HG03342 (cell line): ENCODE data around the gene PRMT7.

Source experiments
- ATAC-seq: cut with Tn5 transposase; IDR thresholded peaks from one replicate; pipeline ENCODE4 v1.9.1; 2021; ENCODE audit warnings: mild to moderate bottlenecking, moderate library complexity; ENCODE audit not compliant: unreplicated experiment

The PRMT7 gene

GRCh38 chr16:68300734-68301459, 9.9 kb upstream of the PRMT7 start:
- ATAC-seq = no peak

GRCh38 chr16:68306633-68307032, 4.2 kb upstream of the PRMT7 start:
- no peak for ATAC-seq

GRCh38 chr16:68309799-68310198, 1.0 kb upstream of the PRMT7 start:
- no peak for ATAC-seq

- ATAC-seq = no peak
Observed at GRCh38 chr16:68310437-68310773, 414 bp upstream of the PRMT7 start.

- no peak for ATAC-seq
Observed at GRCh38 chr16:68313116-68313515, 2.3 kb downstream of the PRMT7 start.

GRCh38 chr16:68319185-68319908, 8.5 kb downstream of the PRMT7 start:
- ATAC-seq = no peak

DNA sequence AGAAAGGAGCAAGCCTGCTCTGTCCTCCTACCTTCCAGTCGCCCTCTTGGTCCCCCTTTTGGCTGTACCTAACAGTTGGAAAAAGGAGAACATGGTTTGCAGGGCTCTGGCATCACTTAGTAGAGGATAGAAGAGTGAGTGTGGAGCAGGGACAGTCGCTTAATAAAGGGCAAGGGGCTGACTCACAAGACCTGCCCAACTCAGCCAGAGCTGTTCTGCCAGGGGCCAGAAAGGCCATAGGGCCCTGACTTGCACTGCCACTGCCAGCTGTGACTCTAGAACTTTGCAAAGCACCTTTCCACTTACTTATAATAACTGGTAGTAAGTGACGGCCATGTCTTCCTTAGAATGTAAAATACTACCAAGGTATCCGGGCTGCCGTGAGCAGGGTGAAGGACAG, 13.5 kb downstream of the PRMT7 start:
- no peak for ATAC-seq

DNA sequence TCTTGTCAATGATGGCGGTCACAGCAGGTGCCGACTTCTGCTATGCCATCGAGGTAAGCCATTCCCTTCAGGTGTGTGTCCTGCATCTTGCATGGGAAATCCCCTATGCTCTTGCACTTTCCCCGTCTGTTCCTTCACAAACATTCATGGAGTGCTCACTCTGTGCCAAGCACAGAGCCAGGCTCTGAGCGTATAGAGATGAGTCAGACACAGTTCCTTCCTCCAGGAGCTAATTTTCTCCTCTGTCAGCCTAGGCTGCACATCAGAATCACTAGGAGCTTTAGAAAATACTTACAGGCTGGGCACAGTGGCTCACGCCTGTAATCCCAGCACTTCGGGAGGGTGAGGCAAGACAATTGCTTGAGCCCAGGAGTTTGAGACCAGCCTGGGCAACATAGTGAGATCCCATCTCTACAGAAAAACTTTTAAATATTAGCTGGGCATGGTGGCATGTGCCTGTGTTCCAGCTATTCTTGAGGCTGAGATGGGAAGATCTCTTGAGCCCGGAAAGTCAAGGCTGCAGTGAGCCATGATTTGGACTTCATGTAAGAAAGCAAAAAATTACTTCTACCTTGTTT, 14.1 kb downstream of the PRMT7 start:
- no peak for ATAC-seq

DNA sequence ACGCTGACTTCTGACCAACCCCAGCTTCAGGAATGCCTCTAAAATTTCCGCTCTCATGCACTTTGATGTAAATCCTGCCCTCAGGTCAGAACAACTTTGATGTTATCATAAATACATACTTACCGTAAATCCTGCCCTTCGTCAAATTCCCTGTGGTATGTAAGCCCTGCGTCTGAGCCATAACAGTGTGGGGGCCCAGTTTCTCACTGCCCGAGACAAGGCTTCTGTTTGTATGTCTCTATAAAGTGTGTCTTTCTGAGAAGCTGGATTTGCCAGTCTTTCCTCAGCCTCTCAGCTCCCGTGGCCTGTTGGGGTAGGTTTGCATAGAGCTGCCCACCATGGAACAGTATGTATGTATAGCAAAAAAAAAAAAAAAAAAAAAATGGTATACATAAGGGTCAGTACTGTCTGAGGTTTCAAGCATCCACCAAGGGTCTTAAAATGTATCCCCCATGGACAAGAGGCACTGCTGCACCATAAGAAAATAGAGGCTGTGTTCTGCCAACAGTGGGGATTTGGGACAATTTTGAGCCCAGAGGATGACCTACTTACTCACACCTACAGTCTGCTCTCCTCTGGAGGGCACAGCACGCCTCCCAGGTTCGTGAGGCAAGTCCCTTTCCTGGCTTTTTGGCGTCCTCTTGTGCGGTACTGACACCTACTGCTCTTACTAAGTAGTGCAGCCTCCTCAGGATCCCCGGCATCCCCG, 17.5 kb downstream of the PRMT7 start:
- ATAC-seq = peak; percentile 65

DNA sequence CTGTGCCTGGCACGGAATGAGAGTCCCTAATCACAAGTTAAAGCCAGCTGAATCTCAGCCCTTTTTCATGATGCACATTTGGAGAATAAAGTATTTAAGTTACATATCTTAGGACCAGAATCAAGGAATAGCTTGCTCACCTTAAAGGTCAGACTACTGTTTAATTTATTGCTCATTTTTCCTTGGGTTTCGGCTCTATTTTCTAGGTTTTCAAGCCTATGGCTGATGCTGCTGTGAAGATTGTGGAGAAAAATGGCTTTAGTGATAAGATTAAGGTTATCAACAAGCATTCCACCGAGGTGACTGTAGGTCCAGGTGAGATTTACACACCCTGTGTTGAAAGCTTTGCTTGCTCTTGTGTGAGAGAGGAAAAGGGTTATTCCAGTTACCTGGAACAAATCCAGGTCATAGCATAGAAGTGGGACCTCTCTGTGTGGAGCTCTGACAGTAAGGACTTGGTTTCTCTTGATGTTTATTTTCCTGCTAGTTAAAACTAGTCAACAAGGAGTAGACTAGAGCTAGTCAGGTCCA, 18.1 kb downstream of the PRMT7 start:
- ATAC-seq = no peak

GRCh38 chr16:68331879-68332410, 21.1 kb downstream of the PRMT7 start:
- ATAC-seq = no peak

- no peak for ATAC-seq
Observed at GRCh38 chr16:68332411-68333121, 21.7 kb downstream of the PRMT7 start.

GRCh38 chr16:68335175-68335574, 24.4 kb downstream of the PRMT7 start:
- no peak for ATAC-seq

GRCh38 chr16:68338326-68339119, 27.7 kb downstream of the PRMT7 start:
- ATAC-seq = no peak

- no peak for ATAC-seq
Observed at GRCh38 chr16:68339214-68339613, 28.4 kb downstream of the PRMT7 start.

GRCh38 chr16:68342620-68343019, 31.8 kb downstream of the PRMT7 start:
- ATAC-seq = no peak

GRCh38 chr16:68343137-68343536, 32.3 kb downstream of the PRMT7 start:
- no peak for ATAC-seq

DNA sequence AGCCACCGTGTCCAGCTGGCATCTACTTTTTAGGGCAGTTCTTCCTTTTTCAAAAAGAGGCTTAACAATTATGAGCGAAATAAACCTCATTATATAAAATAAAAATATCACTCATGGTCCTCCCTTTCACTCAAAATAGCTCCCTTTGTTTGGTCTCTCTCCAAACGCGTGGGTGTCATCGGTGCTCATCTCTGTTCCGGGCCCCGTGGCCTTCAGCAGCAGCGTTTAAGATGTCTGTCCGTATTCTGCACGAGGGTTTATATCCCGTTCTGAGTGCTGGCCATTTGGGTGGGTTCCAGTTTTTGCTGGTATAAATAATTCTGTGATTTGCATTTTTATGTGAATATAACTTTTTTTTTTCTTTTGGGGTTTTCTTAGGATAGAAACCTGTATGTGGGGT, 33.4 kb downstream of the PRMT7 start:
- ATAC-seq = no peak

- ATAC-seq = no peak
Observed at GRCh38 chr16:68345351-68345810, 34.6 kb downstream of the PRMT7 start.
